Skeletal muscle tissue (tissue), 4 donors: Measurements from ENCODE around the gene CNTLN. TPM values are rescaled to one million over a fixed set of nuclear protein-coding genes. Genes with fewer than 3 reads are reported as not detected.

Experiments used
- H3K27ac ChIP-seq: one replicate; pipeline ENCODE4 v1.7.0; 2013; ENCODE audit warnings: mild to moderate bottlenecking, low read depth, low read length, inconsistent platforms
- H3K27me3 ChIP-seq, 3 donors: one replicate each; pipeline ENCODE4 v1.7.0; 2013; ENCODE audit warnings: low read length in 3 of 3; ENCODE audit not compliant: control insufficient read depth in 3 of 3, insufficient read depth in 3 of 3
- H3K36me3 ChIP-seq, 3 donors: one replicate each; pipeline ENCODE4 v1.7.0; 2013; ENCODE audit warnings: low read length in 3 of 3; ENCODE audit not compliant: control insufficient read depth in 3 of 3, insufficient read depth in 3 of 3
- H3K4me1 ChIP-seq, 3 donors: one replicate each; pipeline ENCODE4 v1.7.0; 2013; ENCODE audit warnings: low read length in 3 of 3, mild to moderate bottlenecking in 3 of 3; ENCODE audit not compliant: control insufficient read depth in 3 of 3, insufficient read depth in 3 of 3
- H3K4me3 ChIP-seq, 3 donors: one replicate each; pipeline ENCODE4 v1.7.0; 2013; ENCODE audit warnings: low read length in 3 of 3
- H3K9ac ChIP-seq, 3 donors: one replicate each; pipeline ENCODE4 v1.7.0; 2013; ENCODE audit warnings: low read length in 3 of 3, mild to moderate bottlenecking in 3 of 3, moderate library complexity in 2 of 3, low read depth in 1 of 3
- H3K9me3 ChIP-seq, 3 donors: one replicate each; pipeline ENCODE4 v1.7.0; 2013; ENCODE audit warnings: low read length in 3 of 3; ENCODE audit not compliant: control insufficient read depth in 3 of 3
- total RNA-seq: library from RNA; depleted of rRNA; stranded (reverse); fragments of >200 nt; gene quantifications from one replicate; pipeline ENCODE4 v1.2.3, GENCODE V29; 2014
- donor health status: Osteomylitis.

Gene CNTLN
- total RNA-seq, 1 donor from 2014 or later = 9.4 TPM

DNA sequence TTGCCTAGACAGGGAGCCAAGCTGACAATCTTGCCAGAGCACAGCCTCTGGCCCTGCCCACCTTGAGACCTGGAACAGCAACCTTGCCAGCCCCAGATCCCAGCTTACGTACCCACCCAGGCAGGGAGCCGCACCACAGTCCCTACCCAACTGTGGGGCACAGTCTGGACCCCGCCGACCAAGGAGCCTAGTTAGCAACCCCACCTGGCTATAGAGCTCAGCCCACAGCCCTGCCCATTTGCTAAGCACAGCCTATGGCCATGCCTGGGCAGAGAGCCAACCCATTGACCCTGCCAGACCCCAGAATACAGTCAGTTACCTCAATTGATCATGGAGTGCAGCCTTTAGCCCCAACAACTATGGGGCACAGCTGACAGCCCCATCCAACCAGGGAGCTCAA is 346.1 kb downstream of the CNTLN start:
- no peak overlapping the region for H3K9ac ChIP-seq

GRCh38 chr9:17481565-17481964 is 346.7 kb downstream of the CNTLN start:
- Histone ChIP-seq H3K9ac (no peak overlapping the region), H3K27ac (no peak overlapping the region), H3K27me3 (no peaks in the 10 kb centered on the region), H3K36me3 (no peaks in the 10 kb centered on the region), H3K9me3 (no peaks in the 10 kb centered on the region), H3K4me3 (no peak overlapping the region), H3K4me1 (no peaks in the 10 kb centered on the region)

More for the DNA sequence above, 346.1 kb downstream of the CNTLN start:
- Histone ChIP-seq H3K27ac (no peak overlapping the region), H3K9me3 (no peaks in the 10 kb centered on the region), H3K36me3 (no peaks in the 10 kb centered on the region), H3K27me3 (no peaks in the 10 kb centered on the region), H3K4me1 (no peaks in the 10 kb centered on the region), H3K4me3 (no peak overlapping the region)

DNA sequence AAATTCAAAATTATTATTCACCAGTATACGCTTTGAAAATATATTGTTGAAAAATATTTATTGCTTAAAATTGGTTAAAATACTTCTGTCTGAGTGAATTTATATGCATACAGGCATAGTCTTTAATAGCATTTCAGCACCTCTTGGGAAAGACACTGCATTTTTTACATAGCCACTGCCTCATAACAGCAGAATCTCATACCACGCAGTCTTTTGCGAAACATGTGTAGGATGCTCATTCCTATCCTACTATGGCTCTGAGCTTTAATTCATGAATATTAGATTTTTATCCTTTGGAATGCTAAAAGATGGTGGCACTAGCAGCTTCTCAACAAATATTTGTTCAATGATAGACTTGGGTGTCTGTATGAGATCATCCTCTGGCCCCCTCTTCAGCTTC is 350.1 kb downstream of the CNTLN start:
- no peaks in the 10 kb centered on the region for H3K27me3 ChIP-seq
- no peak overlapping the region for H3K27ac ChIP-seq
- H3K36me3 ChIP-seq = peaks cover 0 to 3% (median 0%) of the 10 kb centered on the region in 3 donors
- H3K9me3 ChIP-seq = no peaks in the 10 kb centered on the region
- no peaks in the 10 kb centered on the region for H3K4me1 ChIP-seq
- H3K9ac ChIP-seq = no peak overlapping the region
- H3K4me3 ChIP-seq = no peak overlapping the region

- no peaks in the 10 kb centered on the region for H3K9me3 ChIP-seq
- H3K27ac ChIP-seq = no peak overlapping the region
- H3K4me1 ChIP-seq = no peaks in the 10 kb centered on the region
- peaks cover 0 to 3% (median 0%) of the 10 kb centered on the region in 3 donors for H3K36me3 ChIP-seq
- H3K27me3 ChIP-seq = no peaks in the 10 kb centered on the region
- no peak overlapping the region for H3K4me3 ChIP-seq
- no peak overlapping the region for H3K9ac ChIP-seq
Measured at GRCh38 chr9:17486396-17486795, 351.6 kb downstream of the CNTLN start.

DNA sequence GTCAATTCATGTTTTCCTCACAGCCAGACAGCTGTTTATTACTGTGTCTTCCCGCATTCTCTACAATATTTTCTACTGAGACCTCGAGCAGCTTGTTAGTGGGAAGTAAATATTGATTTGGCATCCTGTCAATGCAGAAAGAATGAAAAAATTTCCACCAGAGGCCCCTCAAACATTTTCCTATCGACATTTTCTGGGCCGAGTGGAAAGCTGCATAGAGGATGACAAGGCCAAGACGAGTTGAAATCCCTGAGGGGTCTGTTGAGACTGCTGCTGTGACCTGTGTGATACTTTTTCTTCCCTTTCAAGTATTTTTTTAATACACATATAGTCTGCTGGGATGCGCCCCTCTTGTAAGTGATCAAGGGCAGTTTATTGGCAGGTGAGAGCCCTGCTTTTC is 352.6 kb downstream of the CNTLN start:
- no peaks in the 10 kb centered on the region for H3K27me3 ChIP-seq
- no peak overlapping the region for H3K4me3 ChIP-seq
- no peak overlapping the region for H3K9ac ChIP-seq
- H3K9me3 ChIP-seq = no peaks in the 10 kb centered on the region
- peaks cover 0 to 3% (median 0%) of the 10 kb centered on the region in 3 donors for H3K36me3 ChIP-seq
- H3K27ac ChIP-seq = no peak overlapping the region
- no peaks in the 10 kb centered on the region for H3K4me1 ChIP-seq

DNA sequence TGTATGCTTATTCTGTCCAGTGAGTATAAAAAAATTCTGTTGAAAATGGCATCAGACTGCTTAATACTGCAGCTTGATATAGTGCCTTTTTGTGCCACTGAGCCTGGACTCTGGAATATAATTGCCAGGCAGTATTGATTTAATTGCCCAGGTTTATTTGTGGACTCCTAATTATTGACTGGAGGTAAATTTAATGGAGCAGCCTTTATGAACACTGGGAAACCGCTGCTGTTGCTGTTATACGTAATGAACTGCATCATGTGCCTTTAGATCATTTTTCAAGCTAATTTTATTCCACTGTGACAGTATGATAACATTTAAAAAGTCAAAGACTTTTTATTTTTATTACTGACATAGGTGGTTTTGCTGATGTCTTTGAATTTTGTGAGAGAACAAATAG is 353.8 kb downstream of the CNTLN start:
- H3K4me3 ChIP-seq = no peak overlapping the region
- H3K4me1 ChIP-seq = no peaks in the 10 kb centered on the region
- H3K27me3 ChIP-seq = no peaks in the 10 kb centered on the region
- peaks cover 0 to 3% (median 0%) of the 10 kb centered on the region in 3 donors for H3K36me3 ChIP-seq
- no peak overlapping the region for H3K9ac ChIP-seq
- no peak overlapping the region for H3K27ac ChIP-seq
- no peaks in the 10 kb centered on the region for H3K9me3 ChIP-seq

DNA sequence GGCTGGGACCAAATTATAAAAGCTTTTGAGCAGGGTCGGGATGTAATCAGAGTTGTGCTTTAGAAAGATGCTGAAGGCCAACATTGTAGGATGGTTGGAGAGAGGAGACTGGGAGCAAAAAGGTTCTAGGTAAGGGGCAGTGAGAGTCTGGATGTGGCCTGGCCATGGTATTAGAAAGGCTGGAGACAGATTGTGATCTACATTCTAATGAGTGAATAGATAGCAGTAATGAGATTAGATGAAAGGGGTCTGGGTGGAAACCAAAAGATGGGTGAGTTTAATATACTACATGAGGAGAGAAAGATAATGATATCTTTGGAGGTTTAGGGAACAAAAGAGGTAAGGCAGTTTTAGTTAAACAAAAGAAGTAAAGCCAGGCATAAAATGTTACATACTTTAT is 355.3 kb downstream of the CNTLN start:
- H3K4me1 ChIP-seq = no peaks in the 10 kb centered on the region
- H3K4me3 ChIP-seq = no peak overlapping the region
- H3K27ac ChIP-seq = no peak overlapping the region
- H3K9me3 ChIP-seq = no peaks in the 10 kb centered on the region
- no peak overlapping the region for H3K9ac ChIP-seq
- H3K36me3 ChIP-seq = peaks cover 0 to 3% (median 0%) of the 10 kb centered on the region in 3 donors
- H3K27me3 ChIP-seq = no peaks in the 10 kb centered on the region

GRCh38 chr9:17491780-17492179 is 356.9 kb downstream of the CNTLN start:
- H3K36me3 ChIP-seq = peaks cover 0 to 3% (median 0%) of the 10 kb centered on the region in 3 donors
- H3K4me3 ChIP-seq = no peak overlapping the region
- no peak overlapping the region for H3K27ac ChIP-seq
- H3K27me3 ChIP-seq = no peaks in the 10 kb centered on the region
- no peaks in the 10 kb centered on the region for H3K9me3 ChIP-seq
- no peaks in the 10 kb centered on the region for H3K4me1 ChIP-seq
- no peak overlapping the region for H3K9ac ChIP-seq

DNA sequence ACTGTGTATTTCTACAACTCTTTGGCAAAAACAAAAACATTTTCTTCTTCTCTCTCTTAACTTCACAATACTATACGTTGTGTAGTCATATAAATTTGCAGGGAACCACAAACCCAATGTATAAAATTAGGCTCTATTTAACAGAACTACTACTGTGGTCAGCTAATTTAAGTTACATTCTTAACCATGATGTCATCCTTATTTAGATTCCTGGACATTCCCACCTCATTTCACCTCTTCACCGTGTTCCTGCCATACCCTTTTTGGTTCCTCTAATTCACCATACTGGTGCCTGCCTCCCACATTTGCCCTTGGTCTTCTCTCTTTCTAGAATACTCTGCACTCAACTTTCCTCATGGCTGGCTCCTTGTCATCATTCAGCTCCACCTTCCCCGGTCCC is 368.4 kb downstream of the CNTLN start:
- no peak overlapping the region for H3K9ac ChIP-seq
- no peaks in the 10 kb centered on the region for H3K9me3 ChIP-seq
- no peaks in the 10 kb centered on the region for H3K36me3 ChIP-seq
- H3K4me3 ChIP-seq = no peak overlapping the region
- no peaks in the 10 kb centered on the region for H3K27me3 ChIP-seq
- no peak overlapping the region for H3K27ac ChIP-seq
- H3K4me1 ChIP-seq = no peaks in the 10 kb centered on the region

- no peaks in the 10 kb centered on the region for H3K27me3 ChIP-seq
- no peak overlapping the region for H3K9ac ChIP-seq
- no peaks in the 10 kb centered on the region for H3K9me3 ChIP-seq
- H3K4me3 ChIP-seq = no peak overlapping the region
- no peak overlapping the region for H3K27ac ChIP-seq
- H3K4me1 ChIP-seq = no peaks in the 10 kb centered on the region
- H3K36me3 ChIP-seq = no peaks in the 10 kb centered on the region
Measured at GRCh38 chr9:17509151-17509550, 374.3 kb downstream of the CNTLN start.

GRCh38 chr9:17509701-17510100 is 374.9 kb downstream of the CNTLN start:
- H3K9ac ChIP-seq = no peak overlapping the region
- no peak overlapping the region for H3K27ac ChIP-seq
- no peaks in the 10 kb centered on the region for H3K9me3 ChIP-seq
- no peaks in the 10 kb centered on the region for H3K4me1 ChIP-seq
- no peaks in the 10 kb centered on the region for H3K36me3 ChIP-seq
- no peak overlapping the region for H3K4me3 ChIP-seq
- no peaks in the 10 kb centered on the region for H3K27me3 ChIP-seq
